SK-N-DZ (cell line): ENCODE measurements around the gene RARG.
"Not testable (repeated sequence)": the region's sequence is repeated elsewhere in the genome, so short reads cannot be mapped to it uniquely, and the experiment has no call there.

Experiments used
- DNase-seq: peaks from one replicate; pipeline ENCODE4 v3.0.0-alpha.2; 2015; ENCODE audit warnings: low spot score

The RARG gene

GRCh38 chr12:53171725-53172329 lies 60.2 kb downstream of the RARG start:
- DNase-seq: no peak

GRCh38 chr12:53170876-53171724 lies 60.9 kb downstream of the RARG start:
- DNase-seq: peak; percentile 37

GRCh38 chr12:53170215-53170614 lies 61.8 kb downstream of the RARG start:
- no peak for DNase-seq

- no peak for DNase-seq
These were observed 62.4 kb downstream of the RARG start for GRCh38 chr12:53169644-53170043.

- DNase-seq: no peak
These were observed 65.2 kb downstream of the RARG start for GRCh38 chr12:53166837-53167236.

- not testable (repeated sequence) for DNase-seq
These were observed 69.0 kb downstream of the RARG start for GRCh38 chr12:53163008-53163407.

GRCh38 chr12:53161119-53161911 lies 70.7 kb downstream of the RARG start:
- no peak for DNase-seq

- no peak for DNase-seq
These were observed 71.3 kb downstream of the RARG start for GRCh38 chr12:53160673-53161072.
